K562 (cell line): ENCODE measurements around the gene CDYL2. TPM values are rescaled to one million over a fixed set of nuclear protein-coding genes. Genes with fewer than 3 reads are reported as not detected.

Experiments used
- ATAC-seq: fragments of 200-7000 bp; cut with Tn5 transposase; 3 replicates; pipeline ENCODE4 v1.9.1; 2020; ENCODE audit warnings: moderate library complexity
- BruUV-seq: library from RNA; stranded (reverse); fragments of 400-500 nt; replicated peaks from 2 replicates; lab custom pipeline; 2021; lab: Mats Ljungman, UMichigan
- CTCF ChIA-PET: fragments of 300-600 bp; formaldehyde crosslinking; extraction: SDS; loops from one replicate; lab custom pipeline; 2021; ENCODE audit warnings: low intra/inter-chr PET ratio; lab: Yijun Ruan, JAX
- POLR2A ChIA-PET: fragments of 300-600, 350-650 bp; sonication (Branson Sonifier 250); formaldehyde crosslinking; extraction: SDS; loops from one replicate; lab custom pipeline; 2021; ENCODE audit warnings: antibody characterized with exemption, inconsistent platforms; lab: Yijun Ruan, JAX
- DNase-seq, 4 experiments: peaks; one replicate each; pipeline versions ENCODE4 v3.0.0 to v3.0.0-alpha.2; 2011 to 2018; ENCODE audit warnings: low spot score in 3 of 4, mixed read lengths in 3 of 4; ENCODE audit errors: extremely low read depth in 1 of 4
- FAIRE-seq: peaks from 2 replicates; lab custom pipeline; 2011; peaks lifted over from hg19 to GRCh38; lab: Jason Lieb, UNC
- H2AFZ ChIP-seq: 2 replicates; pipeline ENCODE4 v1.6.0; 2011; ENCODE audit warnings: low read depth, low read length, control low read depth, inconsistent platforms
- H3K27ac ChIP-seq: fragments of 200-600 bp; 3 replicates; pipeline ENCODE4 v1.8.0; 2011; ENCODE audit warnings: low read depth, mild to moderate bottlenecking, control low read depth, inconsistent platforms, low read length, moderate library complexity, mixed read lengths; ENCODE audit errors: extremely low read depth
- H3K27me3 ChIP-seq, 2 experiments: fragments of 300-600 bp in 1 of 2; 2 replicates in 1 of 2; 3 replicates in 1 of 2; pipeline versions ENCODE4 v1.6.0 to v1.8.0; 2011; ENCODE audit warnings: inconsistent platforms in 2 of 2, low read length in 2 of 2, mild to moderate bottlenecking in 1 of 2, mixed read lengths in 1 of 2, moderate library complexity in 1 of 2; ENCODE audit not compliant: control insufficient read depth in 2 of 2, insufficient read depth in 2 of 2
- H3K36me3 ChIP-seq: fragments of 300-600 bp; 3 replicates; pipeline ENCODE4 v1.8.0; 2011; ENCODE audit warnings: mild to moderate bottlenecking, low read length, inconsistent platforms; ENCODE audit not compliant: control insufficient read depth, insufficient read depth
- H3K4me1 ChIP-seq, 2 experiments: fragments of 200-600 bp in 1 of 2; replicated peaks in 1 of 2; 2 replicates in 1 of 2; 3 replicates in 1 of 2; pipeline versions ENCODE4 v1.5.1 to v1.8.0; 2011; ENCODE audit warnings: inconsistent platforms in 2 of 2, low read length in 2 of 2, mild to moderate bottlenecking in 1 of 2, mixed read lengths in 1 of 2, moderate library complexity in 1 of 2; ENCODE audit not compliant: control insufficient read depth in 2 of 2, insufficient read depth in 2 of 2
- H3K4me2 ChIP-seq: 2 replicates; pipeline ENCODE4 v1.6.1; 2011; ENCODE audit warnings: low read length, control low read depth, inconsistent platforms, mixed read lengths; ENCODE audit not compliant: insufficient read depth
- H3K4me3 ChIP-seq: fragments of 200-600 bp; sonication (generic), shearing (Covaris generic); 2 replicates; pipeline ENCODE4 v1.5.1; 2016; ENCODE audit warnings: control low read depth, inconsistent platforms
- H3K79me2 ChIP-seq: fragments of 200-600 bp; 3 replicates; pipeline ENCODE4 v1.8.0; 2011; ENCODE audit warnings: low read length, inconsistent platforms; ENCODE audit not compliant: control insufficient read depth, insufficient read depth
- H3K9ac ChIP-seq, 2 experiments: 2 replicates each; pipeline versions ENCODE4 v1.6.0 to v1.6.1; 2011; ENCODE audit warnings: low read depth in 2 of 2, low read length in 2 of 2, control low read depth in 1 of 2, inconsistent platforms in 1 of 2, mild to moderate bottlenecking in 1 of 2, mixed read lengths in 1 of 2; ENCODE audit not compliant: insufficient read depth in 1 of 2
- H3K9me1 ChIP-seq: one replicate; pipeline ENCODE4 v1.6.0; 2011; ENCODE audit warnings: inconsistent platforms, mild to moderate bottlenecking, low read length, moderate library complexity; ENCODE audit not compliant: control insufficient read depth, insufficient read depth
- H3K9me3 ChIP-seq: replicated peaks from 2 replicates; pipeline ENCODE4 v1.5.1; 2011; ENCODE audit warnings: low read depth, low read length, inconsistent platforms; ENCODE audit not compliant: control insufficient read depth, insufficient read depth
- H4K20me1 ChIP-seq: replicated peaks from 2 replicates; pipeline ENCODE4 v1.6.1; 2011; ENCODE audit warnings: low read length, inconsistent platforms, mixed read lengths; ENCODE audit not compliant: control insufficient read depth, insufficient read depth
- ETS2 ChIP-seq: IDR thresholded peaks from 2 replicates; pipeline ENCODE4 v1.6.1; 2016; ENCODE audit warnings: borderline replicate concordance, missing genetic modification characterization, mild to moderate bottlenecking, moderate library complexity, missing compliant biosample characterization; ENCODE audit not compliant: poor library complexity, severe bottlenecking
- FOXO4 ChIP-seq: fragments of 450-650 bp; formaldehyde crosslinking; IDR thresholded peaks from 2 replicates; pipeline ENCODE4 v1.4.0; 2020; ENCODE audit warnings: mild to moderate bottlenecking, moderate library complexity
- FUS ChIP-seq: fragments of 200-400 bp; formaldehyde crosslinking; optimal IDR thresholded peaks from 2 replicates; pipeline ENCODE3; 2017; ENCODE audit warnings: low read depth, low read length
- HDAC6 ChIP-seq: IDR thresholded peaks from 2 replicates; pipeline ENCODE4 v1.6.1; 2012; ENCODE audit warnings: low read depth, mild to moderate bottlenecking, control low read depth, inconsistent platforms, low read length, moderate library complexity
- KDM2B ChIP-seq: fragments of 250-450 bp; sonication (Bioruptor Pico); IDR thresholded peaks from 2 replicates; pipeline ENCODE4 v1.8.0; 2021; ENCODE audit warnings: mild to moderate bottlenecking, moderate library complexity
- MIER1 ChIP-seq: fragments of 450-650 bp; IDR thresholded peaks from 2 replicates; pipeline ENCODE4 v1.6.1; 2016; ENCODE audit warnings: antibody characterized with exemption, mild to moderate bottlenecking, low read depth
- RBM14 ChIP-seq: fragments of 200-400 bp; formaldehyde crosslinking; IDR thresholded peaks from 2 replicates; pipeline ENCODE4 v1.6.1; 2018; ENCODE audit warnings: low read depth, mild to moderate bottlenecking, low read length, moderate library complexity, borderline replicate concordance; ENCODE audit not compliant: insufficient read depth
- TAF7 ChIP-seq: fragments of 450-650 bp; IDR thresholded peaks from 2 replicates; pipeline ENCODE4 v1.6.1; 2016; ENCODE audit warnings: missing genetic modification characterization, missing compliant biosample characterization
- TARDBP ChIP-seq: fragments of 450-650 bp; IDR thresholded peaks from 2 replicates; pipeline ENCODE4 v1.6.1; 2016
- ZBTB49 ChIP-seq: sonication (generic); formaldehyde crosslinking; IDR thresholded peaks from 2 replicates; pipeline ENCODE4 v1.8.0; 2022; ENCODE audit warnings: missing genetic modification reagents, mild to moderate bottlenecking, borderline replicate concordance
- ZNF311 ChIP-seq: fragments of 250-450 bp; sonication (Bioruptor Pico); IDR thresholded peaks from 2 replicates; pipeline ENCODE4 v1.4.0; 2020; ENCODE audit warnings: mild to moderate bottlenecking, moderate library complexity
- WGBS: fragments of 100-300 bp; shearing (Covaris generic); methylation state at CpG from one replicate; pipeline ENCODE4 v1.1.6; 2016; ENCODE audit warnings: low coverage, mixed read lengths; ENCODE audit not compliant: insufficient coverage; ENCODE audit errors: missing lambda C conversion rate; 5-methylcytosine and 5-hydroxymethylcytosine counted together
- in situ Hi-C: fragments of 300-500 bp; cut with MboI; formaldehyde crosslinking; loops from 4 replicates; pipeline ENCODE4 v1.15.0; 2018; ENCODE audit warnings: inconsistent platforms, mixed read lengths
- intact Hi-C: fragments of 100-400 bp; cut with micrococcal nuclease; formaldehyde crosslinking; loops from 2 replicates; pipeline ENCODE4 v1.14.2; 2022
- polyA plus RNA-seq, 8 experiments: library from polyadenylated mRNA; depleted of rRNA in 4 of 8; stranded (reverse) in 5 of 8; unstranded in 3 of 8; fragments of >200 nt; fragmentation: Nextera tagmentation in 2 of 8; fragmentation: Illumina TruSeq in 1 of 8; extraction: Ambion mirVana in 2 of 8; extraction: Trizol in 1 of 8; gene quantifications; 2 replicates each; pipeline versions ENCODE4 v1.2.1 to v1.2.3, GENCODE V29; 2011 to 2014; ENCODE audit warnings: inconsistent platforms in 1 of 8, missing spikeins in 1 of 8
- total RNA-seq, 7 experiments: library from RNA; depleted of rRNA in 6 of 7; stranded (reverse); fragments of >200 nt in 6 of 7; fragmentation: Illumina TruSeq in 2 of 7; extraction: Trizol in 2 of 7; gene quantifications; 2 replicates each; pipeline versions ENCODE4 v1.2.1 to v1.2.3, GENCODE V29; 2011 to 2021; ENCODE audit warnings: low replicate concordance in 1 of 7

Gene CDYL2
- total and polyA plus RNA-seq, 9 of the 15 experiments (the other 6 are each of a cell fraction or from before 2014, with no cell fraction given) = under 0.01 to 0.04 (median 0.01) TPM; not detected in 6

- intact Hi-C loops = no loop called here
- Histone ChIP-seq H3K9me3 (no peaks in the 10 kb centered on the region), H3K4me1 (no peaks in the 10 kb centered on the region), H2AFZ (no peak overlapping the region), H3K27ac (no peak overlapping the region), H3K27me3 (peaks cover 0 to 5% of the 10 kb centered on the region in 2 experiments; a peak in 1 of 5 replicates), H3K4me2 (no peak overlapping the region), H3K36me3 (no peaks in the 10 kb centered on the region), H3K79me2 (no peaks in the 10 kb centered on the region), H3K4me3 (no peak overlapping the region), H3K9ac (no peak overlapping the region), H4K20me1 (no peaks in the 10 kb centered on the region), H3K9me1 (no peaks in the 10 kb centered on the region)
- DNase-seq (no peak), ATAC-seq (no peak), FAIRE-seq (no peak)
- ChIA-PET CTCF (no interaction called here), POLR2A (no interaction called here)
- BruUV-seq = no TSS peak
- TF ChIP-seq RBM14 (no peak), HDAC6 (no peak), FUS (no peak), ZNF311 (CRISPR knock-in tag) (no peak)
- 0% methylated on average over 4 of the region's 4 CpGs for WGBS
- in situ Hi-C loops = no loop called here
These were observed 32.4 kb upstream of the CDYL2 start for GRCh38 chr16:80836846-80837245.

DNA sequence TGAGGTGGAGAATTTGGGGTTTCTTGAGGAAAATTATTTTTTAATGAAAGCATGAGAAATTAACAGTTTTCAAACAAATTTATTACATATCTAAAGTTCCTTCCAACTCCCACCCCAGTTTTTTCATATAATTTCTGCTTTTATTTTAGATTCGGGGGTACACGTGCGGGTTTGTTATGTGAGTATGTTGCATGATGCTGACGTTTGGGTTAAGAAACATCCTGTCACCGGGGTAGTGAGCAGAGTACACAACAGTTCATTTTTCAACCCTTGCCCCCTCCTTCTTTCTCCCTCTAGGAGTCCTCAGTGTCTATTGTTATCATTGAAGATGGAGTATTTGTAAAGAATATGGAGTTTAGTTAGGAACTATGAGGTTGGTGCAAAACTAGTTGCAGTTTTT lies 31.8 kb upstream of the CDYL2 start:
- Histone ChIP-seq H3K36me3 (no peaks in the 10 kb centered on the region), H3K9me3 (no peaks in the 10 kb centered on the region), H3K4me3 (no peak overlapping the region), H3K9ac (no peak overlapping the region), H4K20me1 (no peaks in the 10 kb centered on the region), H3K27me3 (peaks cover 0 to 5% of the 10 kb centered on the region in 2 experiments; a peak in 1 of 5 replicates), H3K79me2 (no peaks in the 10 kb centered on the region), H3K9me1 (no peaks in the 10 kb centered on the region), H3K4me2 (no peak overlapping the region), H2AFZ (no peak overlapping the region), H3K27ac (no peak overlapping the region), H3K4me1 (no peaks in the 10 kb centered on the region)
- POLR2A ChIA-PET = no interaction called here
- in situ Hi-C loops = no loop called here
- CTCF ChIA-PET = no interaction called here
- no TSS peak for BruUV-seq
- WGBS = under 1% methylated on average over 5 of the region's 5 CpGs
- intact Hi-C loops = no loop called here
- ATAC-seq (no peak), FAIRE-seq (no peak), DNase-seq (no peak)
- TF ChIP-seq TARDBP = no peak
- no peak for TF ChIP-seq ZBTB49 (CRISPR knock-in tag)
- no peak for TF ChIP-seq FOXO4 (CRISPR knock-in tag)
- TF ChIP-seq TAF7 (tag) = no peak
- TF ChIP-seq MIER1 = no peak
- no peak for TF ChIP-seq ETS2 (tag)
- no peak for TF ChIP-seq KDM2B
- no peak for TF ChIP-seq FUS
